Fibroblast of skin of abdomen (primary cell): Measurements from ENCODE around the gene DDAH2.

Source experiments
- DNase-seq: peaks from one replicate; pipeline ENCODE4 v3.0.0-alpha.2; 2013

Gene DDAH2

DNA sequence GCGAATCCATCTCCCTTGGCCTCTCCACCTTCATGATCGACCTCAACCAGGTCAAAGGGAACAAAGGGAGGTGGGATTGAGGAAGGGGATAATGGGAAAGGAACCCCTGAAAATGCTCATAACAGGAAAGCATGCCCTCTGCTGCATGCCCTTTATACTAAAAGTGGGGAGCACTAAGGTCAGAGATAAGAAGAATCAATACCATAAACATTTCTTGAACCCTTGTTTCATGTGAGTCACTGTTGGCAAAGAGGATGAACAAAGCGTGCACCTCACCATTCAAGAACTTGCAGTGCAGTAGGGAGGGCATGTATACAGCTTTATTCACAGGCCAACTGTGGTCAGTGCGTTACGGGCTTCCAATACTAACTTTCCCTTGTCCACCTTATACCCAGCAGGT is 31.7 kb upstream of the DDAH2 start:
- DNase-seq: no peak

DNA sequence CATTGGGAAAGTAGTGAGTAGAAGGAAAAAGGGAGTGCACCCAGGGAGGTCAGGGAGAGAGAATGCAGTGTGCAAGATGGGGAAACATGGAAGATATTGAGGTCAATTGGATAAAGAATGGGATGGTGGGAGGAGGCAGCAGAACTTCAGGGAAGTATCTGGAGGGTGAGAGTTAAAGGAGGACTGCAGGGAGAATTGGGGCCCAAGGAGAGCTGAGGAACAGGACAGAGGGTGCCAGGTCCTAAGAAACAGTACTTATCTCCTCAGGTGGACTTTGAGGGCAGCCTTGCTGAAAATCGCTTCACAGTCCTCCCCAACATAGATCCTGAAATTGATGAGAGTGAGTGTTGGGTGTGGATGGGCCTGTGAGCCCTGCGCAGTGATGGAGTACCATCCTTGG is 29.2 kb upstream of the DDAH2 start:
- no peak for DNase-seq

DNA sequence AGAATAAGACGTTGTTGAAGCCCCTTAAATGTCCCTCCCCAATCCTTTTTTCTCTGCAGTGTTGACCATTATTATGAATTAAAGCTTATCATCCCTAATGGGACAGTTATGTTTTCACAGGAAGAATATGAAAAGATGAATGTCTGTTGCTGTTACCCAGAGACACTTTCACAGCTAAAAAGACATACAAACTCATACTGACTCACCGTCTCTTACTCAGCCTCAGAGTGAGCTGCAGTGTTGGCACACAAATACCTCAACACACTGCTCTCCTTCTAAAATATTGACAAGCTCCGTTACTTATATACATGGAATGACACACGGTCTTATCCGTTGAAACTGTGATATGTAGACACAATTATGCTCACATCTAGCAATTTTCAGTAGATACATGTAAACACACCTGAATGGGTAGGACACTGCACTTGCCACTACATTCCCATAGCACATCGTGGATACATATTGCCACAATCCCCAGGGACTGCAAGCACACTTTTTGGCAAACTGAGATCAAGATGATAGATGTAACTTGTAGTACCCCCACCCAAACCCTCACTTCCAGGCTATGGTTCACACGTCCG is 23.7 kb upstream of the DDAH2 start:
- peak; percentile 74 for DNase-seq

DNA sequence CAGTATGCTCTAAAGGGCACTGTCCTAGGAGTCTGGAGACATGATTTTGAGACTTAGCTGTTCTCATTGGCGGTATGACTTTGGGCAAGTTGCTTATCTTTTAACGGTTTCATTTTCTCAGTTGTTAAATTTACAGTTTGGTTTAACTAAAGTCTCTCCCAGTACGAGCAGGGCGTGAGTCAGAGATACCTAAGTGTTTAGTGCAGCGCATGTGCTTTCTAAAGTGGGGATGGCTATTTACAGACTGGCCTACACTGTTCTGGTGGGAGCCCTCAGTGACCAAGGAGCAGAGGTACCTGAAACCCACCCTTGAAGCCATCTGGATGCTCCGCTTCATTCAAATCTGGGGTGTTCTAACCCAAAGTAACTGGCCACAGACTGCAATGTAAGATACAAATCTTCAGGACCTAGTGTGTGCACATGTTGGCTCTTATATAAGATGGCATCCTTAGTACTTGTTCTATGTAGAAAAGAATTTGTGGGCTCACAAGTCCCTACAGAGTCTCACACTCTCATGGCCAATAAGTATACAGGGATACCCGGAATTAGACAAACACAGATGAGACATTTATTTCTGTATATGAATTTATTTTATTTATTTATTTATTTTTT is 21.4 kb upstream of the DDAH2 start:
- no peak for DNase-seq

DNA sequence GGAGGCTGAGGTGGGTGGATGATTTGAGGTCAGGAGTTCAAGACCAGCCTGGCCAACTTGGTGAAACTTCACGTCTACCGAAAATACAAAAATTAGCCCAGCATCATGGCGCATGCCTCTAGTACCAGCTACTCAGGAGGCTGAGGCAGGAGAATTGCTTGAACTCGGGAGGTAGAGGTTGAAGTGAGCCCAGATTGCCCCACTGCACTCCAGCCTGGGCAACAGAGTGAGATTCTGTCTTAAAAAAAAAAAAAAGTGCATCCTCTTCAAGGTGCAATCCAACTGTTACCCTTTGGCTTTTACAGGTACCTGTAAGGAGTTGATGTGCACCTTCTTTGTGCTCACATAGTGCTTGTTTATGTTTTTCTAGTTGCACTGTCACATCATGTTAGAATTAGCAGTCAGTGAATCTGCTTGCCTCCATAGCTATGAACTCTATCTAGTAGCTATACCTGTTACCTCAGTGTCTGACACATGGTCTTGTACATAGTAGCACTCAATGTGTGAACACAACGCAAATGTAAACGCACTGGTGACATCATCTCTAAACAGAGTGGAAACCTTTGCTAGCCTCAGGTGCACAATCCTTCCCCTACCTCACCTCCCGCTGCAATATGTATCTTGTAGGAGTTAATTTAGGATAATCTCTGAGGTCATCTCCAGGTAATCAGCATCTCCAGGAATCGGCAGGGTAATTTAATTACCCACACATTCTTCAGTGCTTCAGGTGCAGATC is 20.4 kb upstream of the DDAH2 start:
- DNase-seq: no peak

DNA sequence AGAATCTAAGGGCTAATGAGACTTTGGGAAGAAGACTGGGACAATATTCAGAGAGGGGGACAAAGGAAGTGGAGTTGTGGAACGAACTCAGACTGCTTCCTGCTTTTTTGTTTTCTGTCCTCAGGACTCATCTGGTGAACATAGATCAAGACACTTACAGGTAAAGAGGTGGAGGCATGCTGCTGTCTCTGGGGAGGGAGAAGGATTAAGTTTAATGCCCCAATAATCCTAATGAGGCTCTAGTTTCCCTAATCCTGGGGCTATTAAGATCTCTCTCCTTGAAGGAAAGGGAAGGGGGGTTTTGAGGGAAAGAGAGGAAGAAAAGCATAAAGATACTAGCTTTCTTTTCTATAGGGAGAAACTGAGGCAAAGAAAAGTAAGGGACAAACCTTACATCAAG is 15.3 kb upstream of the DDAH2 start:
- no peak for DNase-seq

DNA sequence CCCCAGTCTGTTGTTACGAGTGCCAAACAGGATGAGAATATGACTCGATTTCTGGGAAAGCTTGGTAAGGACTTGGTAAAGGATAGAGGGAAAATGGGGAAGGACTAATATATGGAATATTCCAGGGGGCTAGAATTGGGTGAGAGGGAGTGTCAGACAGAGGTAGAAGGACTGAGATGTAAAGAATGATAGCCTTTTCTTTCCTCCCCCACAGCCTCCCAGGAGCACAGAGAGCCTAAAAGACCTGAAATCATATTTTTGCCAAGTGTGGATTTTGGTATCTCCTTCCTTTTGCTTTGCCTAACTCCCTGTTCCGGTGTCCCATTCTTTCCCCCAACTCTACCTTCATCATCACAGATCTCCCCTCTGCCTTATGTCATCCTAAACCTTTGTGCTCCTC is 13.8 kb upstream of the DDAH2 start:
- no peak for DNase-seq

DNA sequence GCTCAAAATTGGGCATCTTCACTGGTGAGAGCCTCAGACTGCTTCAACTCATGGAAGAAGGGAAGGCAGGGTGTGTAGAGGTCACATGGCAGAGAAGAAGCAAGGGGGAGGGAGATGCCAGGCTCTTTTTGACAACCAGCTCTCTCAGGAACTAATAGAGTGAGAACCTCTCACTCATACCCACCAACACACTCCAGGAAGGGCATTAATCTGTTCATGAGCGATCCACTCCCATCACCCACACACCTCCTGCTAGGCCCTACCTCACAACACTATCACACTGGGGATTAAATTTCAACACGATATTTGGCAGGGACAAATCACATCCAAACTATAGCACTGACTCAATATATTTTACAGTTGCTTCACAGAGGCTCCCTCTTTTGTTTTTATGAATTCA is 12.7 kb upstream of the DDAH2 start:
- DNase-seq: no peak

DNA sequence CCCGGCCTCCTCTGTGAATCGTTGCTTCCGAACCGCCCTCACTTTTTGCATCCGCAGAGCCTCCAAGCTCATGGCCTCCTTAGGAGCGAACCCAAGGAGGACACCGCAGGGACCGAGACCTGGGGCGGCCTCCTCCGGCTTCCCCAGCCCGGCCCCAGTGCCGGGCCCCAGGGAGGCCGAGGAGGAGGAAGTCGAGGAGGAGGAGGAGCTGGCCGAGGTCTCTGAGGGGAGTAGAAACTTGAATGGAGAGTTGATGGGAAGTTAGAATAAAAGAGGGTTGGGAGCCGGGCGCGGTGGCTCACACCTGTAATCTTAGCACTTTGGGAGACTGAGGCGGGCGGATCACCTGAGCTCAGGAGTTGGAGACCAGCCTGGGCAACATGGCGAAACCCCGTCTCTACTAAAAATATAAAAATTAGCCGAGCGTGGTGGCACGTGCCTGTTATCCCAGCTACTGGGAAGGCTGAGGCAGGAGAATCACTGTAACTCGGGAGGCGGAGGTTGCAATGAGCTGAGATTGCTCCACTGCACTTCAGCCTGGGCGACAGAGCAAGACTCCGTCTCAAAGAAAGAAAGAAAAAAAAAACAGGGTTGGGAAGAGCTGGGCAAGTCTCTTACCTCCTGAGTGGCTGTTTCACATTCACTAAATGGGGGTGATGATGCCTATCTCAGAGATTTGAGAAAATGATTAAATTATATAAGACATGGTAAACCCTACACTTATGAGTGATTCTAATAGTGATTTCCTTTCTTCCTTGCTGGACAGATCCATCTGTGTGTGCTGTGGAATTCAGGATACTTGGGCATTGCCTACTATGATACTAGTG is 11.5 kb upstream of the DDAH2 start:
- no peak for DNase-seq

DNA sequence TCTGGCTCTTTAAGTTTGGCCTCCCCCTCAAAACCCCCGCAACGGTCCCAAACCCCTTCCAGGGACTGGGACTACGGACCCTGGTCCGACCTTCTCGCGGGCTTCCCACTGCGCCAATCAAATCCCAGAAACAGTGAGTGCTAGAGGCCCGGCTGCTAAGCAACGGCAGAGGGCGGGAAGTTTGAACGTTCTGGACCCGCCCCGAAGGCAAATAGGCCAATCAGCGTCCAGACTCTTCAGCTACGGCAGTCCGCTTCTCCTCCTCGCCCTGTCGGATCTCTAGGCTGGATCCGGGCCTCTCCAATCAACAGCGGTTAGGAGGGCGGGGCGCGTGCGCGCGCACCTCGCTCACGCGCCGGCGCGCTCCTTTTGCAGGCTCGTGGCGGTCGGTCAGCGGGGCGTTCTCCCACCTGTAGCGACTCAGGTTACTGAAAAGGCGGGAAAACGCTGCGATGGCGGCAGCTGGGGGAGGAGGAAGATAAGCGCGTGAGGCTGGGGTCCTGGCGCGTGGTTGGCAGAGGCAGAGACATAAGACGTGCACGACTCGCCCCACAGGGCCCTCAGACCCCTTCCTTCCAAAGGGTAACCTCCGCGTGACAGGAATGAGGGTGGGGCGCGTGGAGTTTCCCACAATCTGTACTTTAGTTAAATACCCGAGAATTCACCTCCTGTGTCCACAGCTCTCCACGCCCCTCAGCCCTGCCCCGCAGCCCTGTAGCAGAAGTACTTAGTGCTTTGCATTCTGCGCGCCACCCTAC is 10.7 kb upstream of the DDAH2 start, which contains the start of gene MSH5:
MSH5 (plus strand) TSS at position 367 of the 758 bp plus-strand sequence. CDS start 462 bp downstream, outside the sequence.
- peak; percentile 99 for DNase-seq

DNA sequence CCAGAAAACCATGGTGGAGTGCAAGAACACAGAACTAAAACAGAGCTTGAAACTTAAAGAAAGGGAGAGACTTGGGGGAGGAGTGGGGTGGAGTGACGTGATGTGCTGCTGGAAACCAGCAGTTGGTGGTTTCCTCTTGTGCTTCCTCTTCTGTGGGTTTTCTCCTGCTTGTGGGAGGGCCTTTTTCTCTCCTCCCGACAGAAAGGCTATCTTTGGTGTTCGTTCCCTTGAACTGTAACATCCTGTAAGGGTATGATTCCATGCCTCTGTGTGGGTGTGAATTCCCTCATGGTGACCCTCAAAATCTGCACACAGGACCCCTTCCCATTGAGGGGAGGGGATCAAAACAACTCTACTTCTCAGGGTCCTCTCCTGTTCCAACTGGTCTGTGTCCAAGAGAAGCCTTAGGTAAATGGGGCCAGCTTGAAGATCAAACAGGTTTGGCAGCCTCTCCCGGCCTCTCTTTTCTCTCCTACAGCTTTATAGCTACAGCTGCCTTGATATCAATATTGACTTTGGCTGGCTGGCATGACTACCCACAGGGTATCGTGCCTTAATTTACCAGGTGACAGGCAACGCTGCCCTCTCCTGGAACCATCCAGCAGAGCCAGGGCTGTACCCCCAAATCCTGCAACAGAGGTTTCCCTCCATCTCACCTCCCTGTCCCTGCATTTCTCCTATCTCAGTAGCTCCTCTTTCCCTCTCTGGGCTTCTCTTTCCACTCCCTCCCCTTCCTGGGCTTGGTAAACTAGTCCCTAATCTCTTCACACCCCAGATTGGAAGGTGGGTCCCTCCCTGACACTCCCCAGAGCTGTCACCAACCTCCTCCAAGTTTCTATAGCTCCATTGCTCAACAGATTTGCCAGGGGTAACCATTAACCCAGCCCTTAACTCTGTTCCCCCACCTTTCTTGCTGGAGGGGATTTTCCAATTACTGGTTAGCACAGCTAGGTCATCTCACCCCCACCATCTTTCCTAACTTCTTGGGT is 9.2 kb upstream of the DDAH2 start:
- peak; percentile 80 for DNase-seq

DNA sequence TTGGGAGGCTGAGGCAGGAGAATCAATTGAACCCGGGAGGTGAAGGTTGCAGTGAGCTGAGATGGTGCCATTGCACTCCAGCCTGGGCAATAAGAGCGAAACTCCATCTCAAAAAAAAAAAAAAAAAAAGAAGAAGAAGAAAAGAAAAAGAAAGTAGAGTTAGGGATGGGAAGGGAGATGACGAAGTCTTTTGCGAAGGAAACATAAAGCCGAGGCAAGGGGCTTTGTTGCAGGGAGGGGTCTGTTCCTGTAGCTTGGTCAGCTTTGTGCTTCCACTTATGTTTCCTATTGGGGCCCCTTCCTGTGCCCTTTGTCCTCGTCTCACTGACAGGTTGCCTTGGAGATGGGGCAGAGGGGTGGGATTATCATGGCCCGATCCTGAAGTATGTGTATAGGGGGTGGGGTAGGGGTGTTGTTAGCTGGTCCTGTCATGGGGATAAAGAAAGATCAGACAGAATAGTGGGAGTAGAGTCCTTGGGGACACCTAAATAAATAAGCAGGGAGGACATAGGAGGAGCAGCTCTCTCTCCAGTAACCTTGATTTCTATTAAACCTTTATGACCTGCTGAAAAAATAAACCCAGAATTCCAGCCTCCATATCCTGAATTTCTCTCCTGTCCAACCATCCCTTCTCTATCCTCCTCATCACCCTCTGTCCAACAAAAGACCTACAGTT is 8.4 kb upstream of the DDAH2 start:
- no peak for DNase-seq

DNA sequence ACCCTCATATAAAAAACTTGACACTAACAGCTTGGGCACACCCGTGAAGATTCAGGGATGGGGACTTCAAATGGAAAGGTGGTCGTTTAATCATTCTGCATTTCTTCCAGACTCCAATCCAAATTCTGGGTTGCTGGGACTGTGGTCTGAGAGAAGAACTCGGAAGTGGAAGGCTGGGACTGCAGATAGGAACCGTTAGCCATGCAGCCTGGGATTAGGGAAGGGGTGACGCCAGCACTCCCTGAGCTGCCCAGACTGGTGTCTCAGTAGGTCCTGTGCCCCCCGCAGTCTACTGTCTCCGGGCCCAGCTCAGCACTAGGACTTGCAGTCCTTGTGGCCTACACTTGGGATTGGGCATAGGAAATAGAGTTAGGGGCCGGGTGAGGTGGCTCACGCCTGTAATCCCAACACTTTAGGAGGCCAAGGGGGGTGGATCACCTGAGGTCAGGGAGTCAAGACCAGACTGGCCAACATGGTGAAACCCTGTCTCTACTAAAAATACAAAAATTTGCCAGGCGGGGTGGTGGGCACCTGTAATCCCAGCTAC is 7.7 kb upstream of the DDAH2 start:
- DNase-seq: no peak

DNA sequence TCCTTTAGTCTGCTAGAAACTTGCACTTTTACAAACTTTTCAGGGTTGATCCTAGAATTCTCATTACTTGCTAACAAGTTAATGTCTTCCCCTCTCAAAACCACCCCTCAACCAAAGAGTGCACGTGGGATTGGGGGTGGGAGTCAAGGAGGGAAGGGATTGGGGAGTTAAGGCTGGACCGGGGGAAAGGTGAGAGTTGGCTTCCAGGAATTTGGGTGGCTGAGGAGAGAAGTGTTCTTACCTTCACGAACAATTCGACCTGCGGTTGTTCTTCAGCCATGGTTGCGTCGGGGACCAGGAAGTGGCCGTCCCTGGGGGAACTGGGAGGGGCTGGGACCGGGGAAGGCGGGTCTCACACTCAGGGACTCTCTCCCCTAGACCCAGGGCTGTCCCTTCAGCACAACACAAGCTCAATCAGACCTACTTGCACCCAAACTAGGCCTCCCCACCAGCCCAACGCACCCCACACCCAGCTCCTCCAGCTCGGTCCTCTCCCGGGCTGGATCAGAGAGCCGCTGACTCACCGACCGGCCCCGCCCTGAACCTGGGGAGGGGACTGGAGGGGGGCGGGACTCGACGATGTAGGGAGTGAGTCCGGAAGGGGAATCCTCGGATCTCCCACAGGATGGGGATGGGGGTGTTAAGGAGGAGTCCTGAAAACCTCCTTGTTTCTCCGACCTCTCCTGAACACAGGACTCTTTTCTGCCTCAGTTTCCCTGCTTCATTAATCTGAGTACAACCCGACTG is 7.1 kb upstream of the DDAH2 start, which contains the start of gene CLIC1:
CLIC1 (minus strand) TSS at position 510 of the 747 bp plus-strand sequence; CDS start at position 280, 230 bp downstream.
- DNase-seq: peak; percentile 85

DNA sequence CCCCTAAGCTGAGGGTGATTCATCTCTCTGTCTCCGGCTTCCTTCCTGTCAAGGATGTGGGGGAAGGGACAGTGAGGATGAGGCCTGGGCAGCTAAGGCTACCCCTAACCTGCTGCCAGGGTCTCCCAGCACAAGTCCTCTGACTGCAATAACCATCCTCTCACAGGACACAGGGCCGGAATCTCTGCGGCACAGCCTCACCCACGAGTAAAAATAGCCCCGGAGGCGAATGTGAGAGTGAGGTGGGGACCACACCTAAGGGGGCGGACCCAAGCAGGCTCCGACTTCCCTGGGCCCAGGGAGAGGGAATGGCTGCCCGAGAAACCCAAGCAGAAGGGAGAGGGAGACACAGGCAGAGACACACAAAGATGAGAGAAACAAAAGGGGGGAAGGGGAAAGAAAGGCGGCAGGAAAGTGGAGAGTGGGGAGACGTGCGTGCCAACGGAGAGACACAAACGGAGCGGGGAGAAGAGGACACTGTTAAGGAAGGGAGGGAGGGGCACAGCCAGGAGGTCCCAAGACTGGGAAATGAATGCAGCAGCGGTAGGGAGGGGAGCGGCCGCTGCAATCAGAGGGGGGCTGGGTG is 5.8 kb upstream of the DDAH2 start:
- DNase-seq: peak; percentile 77

DNA sequence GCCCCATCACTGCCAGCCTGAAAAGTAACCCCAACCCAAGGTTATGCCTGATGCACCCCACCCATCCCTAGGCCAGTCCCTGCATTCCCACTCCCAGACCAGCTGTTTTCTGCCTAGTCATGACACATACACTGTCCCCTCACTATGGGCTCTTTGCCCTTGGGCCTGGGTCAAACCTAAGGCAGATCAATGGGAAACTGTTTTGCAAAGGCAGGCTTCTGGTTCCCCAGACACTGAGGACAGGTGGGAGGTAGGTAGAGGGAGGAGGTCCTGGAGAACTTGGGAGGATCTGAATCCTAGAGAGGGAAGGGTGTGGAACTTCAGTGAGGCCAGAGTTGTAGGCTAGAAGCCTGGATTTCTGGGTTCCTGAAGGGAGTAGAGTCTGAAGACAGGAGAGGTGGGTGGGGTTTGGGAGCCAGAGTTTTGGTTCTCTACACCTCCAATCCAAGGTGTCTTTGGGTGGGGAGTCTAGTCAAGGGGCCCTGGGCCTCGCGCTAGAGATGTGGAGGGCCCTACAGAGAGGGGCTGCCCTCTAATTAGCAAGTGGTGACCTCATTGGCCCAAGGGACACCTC is 5.2 kb upstream of the DDAH2 start:
- DNase-seq: no peak

DNA sequence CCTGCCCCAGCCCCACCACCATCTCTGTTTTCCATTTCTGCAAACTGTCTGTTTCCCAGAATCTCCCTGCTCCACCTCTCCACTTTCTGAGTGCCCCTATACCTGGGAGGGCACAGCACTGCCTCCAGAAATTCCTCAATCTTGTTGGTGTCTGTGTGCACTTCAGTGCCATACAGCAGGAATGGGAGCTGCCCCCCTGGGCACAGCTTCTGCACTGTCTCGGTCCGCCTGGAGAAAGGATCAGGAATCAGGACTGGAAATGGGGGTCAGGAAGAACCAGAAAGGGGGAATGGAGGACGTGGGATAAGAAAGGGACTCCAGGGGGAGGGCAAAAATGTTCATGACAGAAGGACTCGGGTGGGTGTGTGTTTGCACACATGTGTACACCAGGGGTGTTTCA is 4.6 kb upstream of the DDAH2 start:
- no peak for DNase-seq

DNA sequence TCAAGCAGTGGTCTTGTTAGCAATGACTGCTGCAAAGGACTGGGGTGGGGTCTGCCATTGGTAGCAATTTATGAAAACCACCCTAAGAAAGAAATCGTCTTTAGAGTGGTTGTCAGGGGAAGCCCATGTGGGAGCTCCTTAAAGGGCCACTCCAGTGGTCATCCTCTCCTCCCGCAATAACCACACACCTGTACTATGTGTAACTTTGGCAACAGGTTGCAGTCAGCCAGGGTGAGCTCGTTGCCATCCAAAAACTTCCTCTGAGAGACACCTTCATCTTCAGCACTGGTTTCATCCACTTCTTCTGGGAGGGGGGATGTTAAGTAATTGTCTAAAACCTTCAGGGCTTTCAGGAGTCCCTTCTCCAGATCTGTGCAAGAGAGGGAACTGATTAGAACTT is 2.9 kb upstream of the DDAH2 start:
- no peak for DNase-seq
